Osteocyte (in vitro differentiated cells): ENCODE measurements around the gene KRTAP9-2. TPM values are rescaled to one million over a fixed set of nuclear protein-coding genes. Genes with fewer than 3 reads are reported as not detected.

Experiments
- DNase-seq: peaks from one replicate; pipeline ENCODE4 v3.0.0; 2021; ENCODE audit warnings: mixed read lengths; ENCODE audit not compliant: unreplicated experiment; ENCODE audit errors: extremely low spot score
- H3K27ac Mint-ChIP-seq: one replicate; pipeline ENCODE4 v1.8.0; 2021; ENCODE audit warnings: mild to moderate bottlenecking, mixed read lengths; ENCODE audit not compliant: unreplicated experiment
- H3K27me3 Mint-ChIP-seq: one replicate; pipeline ENCODE4 v1.8.0; 2021; ENCODE audit warnings: mixed read lengths; ENCODE audit not compliant: unreplicated experiment
- H3K36me3 Mint-ChIP-seq: one replicate; pipeline ENCODE4 v1.8.0; 2021; ENCODE audit warnings: mixed read lengths; ENCODE audit not compliant: unreplicated experiment
- H3K4me1 Mint-ChIP-seq: one replicate; pipeline ENCODE4 v1.8.0; 2021; ENCODE audit warnings: mixed read lengths; ENCODE audit not compliant: unreplicated experiment
- H3K4me3 Mint-ChIP-seq: one replicate; pipeline ENCODE4 v1.8.0; 2021; ENCODE audit warnings: mild to moderate bottlenecking, moderate library complexity, mixed read lengths; ENCODE audit not compliant: unreplicated experiment
- H3K9me3 Mint-ChIP-seq: one replicate; pipeline ENCODE4 v1.8.0; 2021; ENCODE audit warnings: mixed read lengths; ENCODE audit not compliant: unreplicated experiment
- total RNA-seq: library from RNA; stranded (reverse); gene quantifications from 2 replicates; pipeline ENCODE4 v1.2.1, GENCODE V29; 2021
- TF ChIP-seq, protein P1 (sequence below): fragments of 200-600 bp; sonication (generic); IDR thresholded peaks from 2 replicates; pipeline ENCODE4 v1.5.0; 2021; ENCODE audit warnings: antibody characterized with exemption, mild to moderate bottlenecking, moderate library complexity

The KRTAP9-2 gene
- total RNA-seq, 1 donor from 2014 or later: not detected

DNA sequence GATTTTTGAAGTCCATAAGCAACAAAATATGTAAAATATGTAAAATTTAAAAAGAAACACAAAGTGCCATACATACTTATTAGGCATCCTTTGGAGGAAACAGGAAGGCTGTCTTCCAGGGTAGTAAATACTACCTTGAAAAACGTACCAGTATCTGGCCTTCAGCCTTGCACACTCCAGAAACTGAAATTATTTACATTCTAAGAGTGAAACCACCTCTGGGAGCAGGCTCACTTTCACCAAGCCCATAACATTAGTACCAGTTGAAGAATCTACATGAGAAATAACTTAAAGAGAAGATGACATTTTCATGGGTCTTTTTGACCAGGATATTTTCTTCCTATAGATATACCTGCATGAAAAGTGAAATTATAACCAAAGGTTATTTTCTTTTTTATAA, 30.4 kb upstream of the KRTAP9-2 start:
- H3K4me1 Mint-ChIP-seq: peaks cover 7% of the 10 kb centered on the region
- no peaks in the 10 kb centered on the region for H3K27me3 Mint-ChIP-seq
- no peak overlapping the region for H3K27ac Mint-ChIP-seq
- H3K9me3 Mint-ChIP-seq: peaks cover 6% of the 10 kb centered on the region
- no peak overlapping the region for H3K4me3 Mint-ChIP-seq
- DNase-seq: no peak
- TF ChIP-seq, protein P1, sequence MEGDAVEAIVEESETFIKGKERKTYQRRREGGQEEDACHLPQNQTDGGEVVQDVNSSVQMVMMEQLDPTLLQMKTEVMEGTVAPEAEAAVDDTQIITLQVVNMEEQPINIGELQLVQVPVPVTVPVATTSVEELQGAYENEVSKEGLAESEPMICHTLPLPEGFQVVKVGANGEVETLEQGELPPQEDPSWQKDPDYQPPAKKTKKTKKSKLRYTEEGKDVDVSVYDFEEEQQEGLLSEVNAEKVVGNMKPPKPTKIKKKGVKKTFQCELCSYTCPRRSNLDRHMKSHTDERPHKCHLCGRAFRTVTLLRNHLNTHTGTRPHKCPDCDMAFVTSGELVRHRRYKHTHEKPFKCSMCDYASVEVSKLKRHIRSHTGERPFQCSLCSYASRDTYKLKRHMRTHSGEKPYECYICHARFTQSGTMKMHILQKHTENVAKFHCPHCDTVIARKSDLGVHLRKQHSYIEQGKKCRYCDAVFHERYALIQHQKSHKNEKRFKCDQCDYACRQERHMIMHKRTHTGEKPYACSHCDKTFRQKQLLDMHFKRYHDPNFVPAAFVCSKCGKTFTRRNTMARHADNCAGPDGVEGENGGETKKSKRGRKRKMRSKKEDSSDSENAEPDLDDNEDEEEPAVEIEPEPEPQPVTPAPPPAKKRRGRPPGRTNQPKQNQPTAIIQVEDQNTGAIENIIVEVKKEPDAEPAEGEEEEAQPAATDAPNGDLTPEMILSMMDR: no peak
- H3K36me3 Mint-ChIP-seq: peaks cover 4% of the 10 kb centered on the region

DNA sequence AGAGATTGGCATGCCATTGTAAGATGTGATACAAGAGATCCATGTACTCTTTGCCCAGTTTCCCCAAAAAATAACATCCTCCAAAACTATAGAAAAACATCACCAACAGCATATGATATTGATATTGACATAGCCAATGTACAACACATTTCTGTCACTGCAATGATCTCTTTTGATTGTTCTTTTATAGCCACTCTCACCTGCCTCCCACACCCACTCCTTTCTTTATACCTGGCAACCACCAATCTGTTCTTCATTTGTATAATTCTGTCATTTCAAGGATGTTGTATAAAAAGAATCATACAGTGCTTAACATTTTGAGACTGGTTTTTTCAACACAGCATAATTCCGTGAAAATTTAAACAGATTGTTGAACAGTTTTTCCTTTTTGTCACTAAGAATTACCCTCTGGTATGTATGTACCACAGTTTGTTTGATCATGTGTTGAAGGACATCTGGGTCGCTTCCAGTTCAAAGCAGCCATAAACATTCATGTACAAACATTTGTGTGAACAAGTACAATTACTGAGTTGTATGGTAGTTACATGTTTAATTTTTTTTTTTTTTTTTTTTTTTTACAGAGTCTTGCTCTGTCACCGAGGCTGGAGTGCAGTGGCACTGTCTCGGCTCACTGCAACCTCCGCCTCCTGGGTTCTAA, 26.9 kb upstream of the KRTAP9-2 start:
- Mint-ChIP-seq H3K4me1 (peaks cover 7% of the 10 kb centered on the region), H3K27me3 (no peaks in the 10 kb centered on the region), H3K36me3 (peaks cover 4% of the 10 kb centered on the region), H3K4me3 (no peak overlapping the region), H3K27ac (no peak overlapping the region), H3K9me3 (peaks cover 6% of the 10 kb centered on the region)
- DNase-seq: no peak
- TF ChIP-seq, protein P1: no peak

DNA sequence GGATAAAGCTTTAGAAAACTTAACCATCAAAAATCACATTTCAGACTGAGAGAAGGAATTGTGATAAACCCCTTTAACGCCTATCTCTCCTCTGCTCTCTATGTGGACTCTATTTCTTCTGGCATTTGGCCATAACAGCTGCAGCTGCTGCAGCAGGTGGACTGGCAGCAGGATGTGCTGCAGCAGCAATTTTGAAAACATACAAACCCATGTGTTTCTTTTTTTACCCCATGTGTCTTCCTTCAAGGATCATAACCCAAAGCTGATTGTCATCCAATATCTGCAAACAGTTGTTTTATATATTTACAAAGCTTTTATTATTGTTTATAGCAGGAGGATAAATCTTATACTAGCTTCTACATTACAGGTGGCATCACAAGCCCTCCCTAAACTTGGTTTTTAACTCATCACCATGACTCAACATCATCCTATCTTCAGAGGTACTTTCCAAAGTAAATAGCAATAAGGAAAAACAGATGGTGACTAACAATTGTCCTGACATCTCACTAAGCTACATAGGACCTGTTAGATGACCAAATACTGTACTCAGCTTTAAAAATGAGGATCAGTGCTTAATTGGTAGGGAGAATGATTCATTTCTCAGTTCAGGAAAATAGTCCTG, 14.5 kb upstream of the KRTAP9-2 start:
- TF ChIP-seq, protein P1: no peak
- Mint-ChIP-seq H3K9me3 (peaks cover 9% of the 10 kb centered on the region), H3K36me3 (no peaks in the 10 kb centered on the region), H3K4me1 (peaks cover 3% of the 10 kb centered on the region), H3K27me3 (peaks cover 35% of the 10 kb centered on the region), H3K4me3 (no peak overlapping the region), H3K27ac (no peak overlapping the region)
- no peak for DNase-seq

DNA sequence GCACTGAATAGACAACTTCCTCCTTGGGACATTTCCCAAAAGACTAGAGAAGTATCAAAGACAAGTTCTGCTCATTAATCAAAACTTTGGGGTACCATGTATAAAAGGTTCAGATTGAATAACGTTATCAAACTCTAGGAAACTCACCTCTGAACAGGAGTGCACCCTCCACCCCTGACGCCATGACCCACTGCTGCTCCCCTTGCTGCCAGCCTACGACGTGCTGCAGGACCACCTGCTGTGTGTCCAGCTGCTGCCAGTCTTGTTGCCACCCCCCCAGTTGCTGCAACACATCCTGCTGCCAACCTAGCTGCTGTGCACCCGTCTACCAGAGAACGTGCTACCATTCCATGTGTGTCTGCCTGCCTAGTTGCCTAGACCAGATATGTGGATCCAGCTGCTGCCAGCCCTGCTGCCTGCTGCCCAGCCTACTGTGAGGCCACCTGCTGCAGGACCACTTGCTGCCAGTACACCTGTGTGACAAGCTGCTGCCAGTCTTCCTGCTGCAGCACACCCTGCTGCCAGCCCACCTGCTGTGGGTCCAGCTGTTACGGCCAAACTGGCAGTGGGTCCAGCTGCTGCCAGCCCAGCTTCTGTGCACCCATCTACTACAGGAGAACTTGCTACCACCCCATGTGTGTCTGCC, 13.8 kb upstream of the KRTAP9-2 start:
- no peak for DNase-seq
- Mint-ChIP-seq H3K4me1 (peaks cover 3% of the 10 kb centered on the region), H3K36me3 (no peaks in the 10 kb centered on the region), H3K4me3 (no peak overlapping the region), H3K27ac (no peak overlapping the region), H3K27me3 (peaks cover 35% of the 10 kb centered on the region), H3K9me3 (peaks cover 7% of the 10 kb centered on the region)
- TF ChIP-seq, protein P1: no peak

DNA sequence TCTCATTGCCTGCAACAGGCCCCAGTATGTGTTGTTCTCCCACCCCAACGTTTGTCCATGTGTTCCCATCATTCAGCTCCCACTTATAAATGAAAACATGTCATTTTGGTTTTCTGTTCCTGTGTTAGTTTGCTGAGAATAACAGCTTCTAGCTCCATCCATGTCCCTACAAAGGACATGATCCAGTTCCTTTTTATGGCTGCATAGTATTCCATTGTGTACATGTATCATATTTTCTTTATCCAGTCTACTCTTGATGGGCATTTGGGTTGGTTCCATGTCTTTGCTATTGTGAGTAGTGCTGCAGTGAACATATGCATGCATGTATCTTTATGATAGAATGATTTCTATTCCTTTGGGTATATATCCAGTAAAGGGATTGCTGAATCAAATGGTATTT, 10.8 kb upstream of the KRTAP9-2 start:
- H3K27ac Mint-ChIP-seq: no peak overlapping the region
- peaks cover 8% of the 10 kb centered on the region for H3K36me3 Mint-ChIP-seq
- no peak overlapping the region for H3K4me3 Mint-ChIP-seq
- peaks cover 13% of the 10 kb centered on the region for H3K27me3 Mint-ChIP-seq
- peaks cover 7% of the 10 kb centered on the region for H3K9me3 Mint-ChIP-seq
- peaks cover 3% of the 10 kb centered on the region for H3K4me1 Mint-ChIP-seq
- TF ChIP-seq, protein P1: no peak
- DNase-seq: no peak
